NB4 (cell line): Measurements from ENCODE around the gene WASF1.

ENCODE experiments used
- MYC ChIP-seq: IDR thresholded peaks from 2 replicates; pipeline ENCODE4 v1.6.1; 2011; ENCODE audit warnings: low read depth, low read length
- POLR2A ChIP-seq: IDR thresholded peaks from 2 replicates; pipeline ENCODE4 v1.6.1; 2011; ENCODE audit warnings: mild to moderate bottlenecking; ENCODE audit not compliant: insufficient read length; ENCODE audit errors: extremely low read depth
- TF ChIP-seq, protein P1 (sequence below): IDR thresholded peaks from one replicate; pipeline ENCODE4 v1.5.1; 2012; ENCODE audit warnings: low read depth, low read length
- TF ChIP-seq, protein P2 (sequence below): IDR thresholded peaks from 2 replicates; pipeline ENCODE4 v1.6.1; 2011; ENCODE audit warnings: low read depth, low read length

DNA sequence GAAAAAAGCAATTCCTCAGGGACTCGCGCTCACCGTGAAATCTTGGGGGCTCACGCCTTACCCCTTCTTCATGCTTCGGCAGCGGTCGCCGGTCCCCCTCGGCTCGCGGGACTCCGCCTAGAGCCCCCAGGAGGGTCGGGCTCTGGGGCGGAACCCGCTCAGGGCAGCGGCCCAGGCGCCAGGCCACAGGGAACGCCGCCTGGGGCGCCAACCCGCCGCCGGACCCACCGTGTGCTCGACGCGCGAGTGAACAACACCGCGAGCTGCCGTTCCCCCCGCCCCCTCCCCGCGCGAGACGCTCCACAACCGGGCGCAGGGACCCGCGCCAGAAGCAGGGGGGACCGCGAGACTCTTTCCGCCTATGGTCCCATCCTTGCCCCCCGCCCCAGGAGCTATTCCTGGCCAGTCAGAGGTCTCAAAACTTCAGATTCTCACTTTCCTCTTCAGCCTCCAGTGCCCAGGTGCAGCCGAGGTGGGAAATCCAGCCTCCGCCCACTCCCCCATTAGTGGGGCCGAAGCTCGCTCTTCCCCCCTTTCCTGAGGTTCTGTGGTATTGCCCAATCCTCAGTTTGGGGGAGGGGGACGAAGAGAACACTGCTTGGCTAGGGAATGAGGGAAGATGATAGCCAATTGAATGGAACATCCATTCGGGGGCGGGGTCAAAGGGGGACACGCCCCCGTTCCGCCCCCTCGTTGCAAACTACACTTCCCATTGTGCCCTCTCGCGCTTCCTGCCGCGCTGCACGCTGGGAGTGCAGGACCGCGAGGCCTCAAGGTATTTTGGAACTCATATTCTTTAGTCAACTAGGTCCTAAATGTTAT lies at the start of gene WASF1:
- TF ChIP-seq, protein P1, sequence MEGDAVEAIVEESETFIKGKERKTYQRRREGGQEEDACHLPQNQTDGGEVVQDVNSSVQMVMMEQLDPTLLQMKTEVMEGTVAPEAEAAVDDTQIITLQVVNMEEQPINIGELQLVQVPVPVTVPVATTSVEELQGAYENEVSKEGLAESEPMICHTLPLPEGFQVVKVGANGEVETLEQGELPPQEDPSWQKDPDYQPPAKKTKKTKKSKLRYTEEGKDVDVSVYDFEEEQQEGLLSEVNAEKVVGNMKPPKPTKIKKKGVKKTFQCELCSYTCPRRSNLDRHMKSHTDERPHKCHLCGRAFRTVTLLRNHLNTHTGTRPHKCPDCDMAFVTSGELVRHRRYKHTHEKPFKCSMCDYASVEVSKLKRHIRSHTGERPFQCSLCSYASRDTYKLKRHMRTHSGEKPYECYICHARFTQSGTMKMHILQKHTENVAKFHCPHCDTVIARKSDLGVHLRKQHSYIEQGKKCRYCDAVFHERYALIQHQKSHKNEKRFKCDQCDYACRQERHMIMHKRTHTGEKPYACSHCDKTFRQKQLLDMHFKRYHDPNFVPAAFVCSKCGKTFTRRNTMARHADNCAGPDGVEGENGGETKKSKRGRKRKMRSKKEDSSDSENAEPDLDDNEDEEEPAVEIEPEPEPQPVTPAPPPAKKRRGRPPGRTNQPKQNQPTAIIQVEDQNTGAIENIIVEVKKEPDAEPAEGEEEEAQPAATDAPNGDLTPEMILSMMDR = no peak
- TF ChIP-seq POLR2A = no peak
- peak; percentile 95 for TF ChIP-seq MYC
- TF ChIP-seq, protein P2, sequence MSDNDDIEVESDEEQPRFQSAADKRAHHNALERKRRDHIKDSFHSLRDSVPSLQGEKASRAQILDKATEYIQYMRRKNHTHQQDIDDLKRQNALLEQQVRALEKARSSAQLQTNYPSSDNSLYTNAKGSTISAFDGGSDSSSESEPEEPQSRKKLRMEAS = peak; percentile 80
